GM12864 (cell line): Measurements from ENCODE around the gene CETP.
A peak's percentile ranks its signal among the peaks of the same experiment; 100 is the strongest.

Source experiments
- DNase-seq: peaks from one replicate; pipeline ENCODE4 v3.0.0-alpha.2; 2011; ENCODE audit warnings: low read depth
- H3K4me3 ChIP-seq: 2 replicates; pipeline ENCODE4 v1.5.1; 2011; ENCODE audit warnings: mild to moderate bottlenecking, low read depth, low read length, control low read depth
- CTCF ChIP-seq: IDR thresholded peaks from 2 replicates; pipeline ENCODE4 v1.5.1; 2011; ENCODE audit warnings: low read depth, mild to moderate bottlenecking, moderate library complexity, low read length, control low read depth, inconsistent platforms; ENCODE audit errors: missing control alignments

The CETP gene

GRCh38 chr16:56961851-56962281, at the start of gene CETP:
TSS of gene CETP (plus strand) at chr16:56961950. CDS start at chr16:56961980, 30 bp downstream.
- TF ChIP-seq CTCF: no peak
- H3K4me3 ChIP-seq: no peak within 1 kb of the TSS
- no peak for DNase-seq

- TF ChIP-seq CTCF: no peak
- DNase-seq: no peak
- H3K4me3 ChIP-seq: no peak overlapping the region
These were observed 48.7 kb upstream of the CETP start for GRCh38 chr16:56912746-56913708.

GRCh38 chr16:56914896-56915295, 46.9 kb upstream of the CETP start:
- H3K4me3 ChIP-seq: no peak overlapping the region
- DNase-seq: no peak
- no peak for TF ChIP-seq CTCF

- no peak overlapping the region for H3K4me3 ChIP-seq
- no peak for DNase-seq
- no peak for TF ChIP-seq CTCF
These were observed 46.2 kb upstream of the CETP start for GRCh38 chr16:56915336-56916119.

GRCh38 chr16:56916571-56917403, 45.0 kb upstream of the CETP start:
- H3K4me3 ChIP-seq: no peak overlapping the region; the same call in 1 of the 2 replicates
- no peak for TF ChIP-seq CTCF
- peak; percentile 81 for DNase-seq

- no peak for TF ChIP-seq CTCF
- DNase-seq: no peak
- H3K4me3 ChIP-seq: no peak overlapping the region
These were observed 43.2 kb upstream of the CETP start for GRCh38 chr16:56918467-56919012.
